Measurements from ENCODE around the gene ITGA11.

ITGA11 gene

GRCh38 chr15:68475449-68475848, 43.5 kb upstream of the ITGA11 start:
- TF ChIP-seq ZFX (IDR thresholded peaks at IDR 0.05; ENCODE audit: borderline replicate concordance): no peak
- no peak for TF ChIP-seq CTCF (IDR thresholded peaks at IDR 0.05)
- H3K27ac ChIP-seq: no peak overlapping the region

- peak overlapping the region; percentile 34 for H3K27ac ChIP-seq
- TF ChIP-seq CTCF (IDR thresholded peaks at IDR 0.05): no peak
- no peak for TF ChIP-seq ZFX (IDR thresholded peaks at IDR 0.05; ENCODE audit: borderline replicate concordance)
Observed at GRCh38 chr15:68471541-68471940, 39.6 kb upstream of the ITGA11 start.

- no peak for TF ChIP-seq ZFX (IDR thresholded peaks at IDR 0.05; ENCODE audit: borderline replicate concordance)
- TF ChIP-seq CTCF (IDR thresholded peaks at IDR 0.05): no peak
- H3K27ac ChIP-seq: peak overlapping the region; percentile 54
Observed at GRCh38 chr15:68470976-68471375, 39.0 kb upstream of the ITGA11 start.

- peak overlapping the region; percentile 54 for H3K27ac ChIP-seq
- TF ChIP-seq ZFX (IDR thresholded peaks at IDR 0.05; ENCODE audit: borderline replicate concordance) (no peak), CTCF (IDR thresholded peaks at IDR 0.05) (peak; percentile 20)
Observed at GRCh38 chr15:68470049-68470742, 38.2 kb upstream of the ITGA11 start.

GRCh38 chr15:68469162-68470048, 37.4 kb upstream of the ITGA11 start:
- H3K27ac ChIP-seq: peak overlapping the region; percentile 54

GRCh38 chr15:68466876-68467275, 34.9 kb upstream of the ITGA11 start:
- no peak for TF ChIP-seq CTCF (IDR thresholded peaks at IDR 0.05)
- TF ChIP-seq ZFX (IDR thresholded peaks at IDR 0.05; ENCODE audit: borderline replicate concordance): no peak
- peak overlapping the region; percentile 56 for H3K27ac ChIP-seq

More at GRCh38 chr15:68469162-68470048, 37.4 kb upstream of the ITGA11 start:
- TF ChIP-seq CTCF (IDR thresholded peaks at IDR 0.05): no peak
- no peak for TF ChIP-seq ZFX (IDR thresholded peaks at IDR 0.05; ENCODE audit: borderline replicate concordance)
